ENCODE data around the gene P2RX3.

P2RX3 gene

DNA sequence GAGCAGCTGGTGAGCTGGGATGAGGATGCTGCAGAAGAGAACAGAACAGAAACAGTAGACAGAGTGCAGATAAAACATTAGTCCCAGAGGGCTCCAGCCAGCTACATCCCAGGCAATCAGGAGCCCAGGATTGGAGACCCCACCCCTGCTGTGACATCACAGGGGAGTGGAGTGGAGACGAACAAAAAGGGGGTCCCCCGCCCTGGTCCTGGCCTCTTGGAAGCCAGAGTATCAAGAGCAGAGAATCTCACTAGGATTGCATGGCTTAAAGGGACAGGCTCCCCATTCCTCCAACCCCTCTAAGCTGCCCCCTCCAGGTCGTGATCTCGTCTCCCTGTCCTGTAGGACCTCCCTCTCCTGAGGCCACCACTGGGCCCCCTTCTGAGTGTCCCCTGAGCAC, at the start of gene P2RX3:
TSS of gene P2RX3 (plus strand) at position 211 of the 400 bp plus-strand sequence. CDS start 199 bp downstream, outside the sequence.
- no peak for DNase-seq (ENCODE audit: low read depth)

DNA sequence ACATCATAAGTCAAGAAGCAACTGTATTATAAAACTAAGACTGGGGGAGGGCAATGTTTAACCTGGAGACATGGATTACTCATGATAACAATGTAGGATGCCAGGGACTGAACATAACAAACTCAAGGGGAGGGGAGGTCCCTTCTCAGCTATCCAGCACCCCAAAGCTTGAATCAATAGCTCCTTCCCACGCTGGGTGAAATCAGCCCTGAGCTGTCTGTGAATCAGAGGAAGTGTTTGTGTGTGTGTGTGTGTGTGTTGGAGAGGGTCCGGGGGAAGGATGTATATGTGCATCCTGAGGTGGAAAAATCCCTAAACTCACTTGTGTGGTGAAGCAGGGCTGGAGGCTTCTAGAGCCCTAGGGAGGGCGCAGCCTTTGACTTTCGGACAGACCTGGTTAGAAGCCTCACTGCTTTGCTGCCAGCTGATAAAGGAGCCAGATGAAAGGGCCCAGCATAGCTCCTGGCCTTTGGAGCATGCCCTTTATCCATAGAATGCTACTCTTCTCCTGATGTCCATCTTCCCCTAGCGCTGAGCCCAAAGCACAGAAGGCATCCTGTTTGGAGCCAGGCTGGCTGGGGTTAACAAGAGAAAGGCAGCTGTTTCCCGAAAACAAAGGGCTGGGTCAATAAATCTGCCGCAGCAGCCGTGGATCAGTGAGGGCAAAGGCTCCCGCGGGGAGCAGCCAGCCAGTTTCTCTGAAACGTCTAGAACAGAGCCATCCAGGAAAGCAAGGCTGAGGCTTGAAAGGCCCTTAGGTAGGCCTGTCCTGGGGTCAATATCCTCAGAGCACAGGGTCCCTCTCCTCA, 49.2 kb upstream of the P2RX3 start:
- DNase-seq (ENCODE audit: low read depth) = peak; percentile 91

DNA sequence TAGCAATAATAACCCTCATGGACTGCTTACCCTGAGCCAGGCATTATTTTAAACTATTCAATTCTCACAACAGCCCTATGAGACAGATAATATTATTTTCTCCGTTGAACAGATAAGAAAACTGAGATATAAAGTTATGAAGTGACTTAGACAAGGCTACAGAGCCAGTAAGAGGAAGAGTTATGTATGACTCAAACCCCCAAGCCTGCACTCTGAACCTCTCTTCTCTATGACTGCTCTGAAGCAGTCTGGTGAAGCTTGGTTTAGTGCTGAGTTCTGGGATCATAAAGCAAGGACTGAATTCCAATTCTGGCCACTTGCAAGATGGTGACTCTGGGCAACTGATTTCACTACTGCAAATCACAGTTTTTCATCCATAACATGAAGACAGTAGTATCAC, 47.9 kb upstream of the P2RX3 start:
- peak; percentile 88 for DNase-seq (ENCODE audit: low read depth)

DNA sequence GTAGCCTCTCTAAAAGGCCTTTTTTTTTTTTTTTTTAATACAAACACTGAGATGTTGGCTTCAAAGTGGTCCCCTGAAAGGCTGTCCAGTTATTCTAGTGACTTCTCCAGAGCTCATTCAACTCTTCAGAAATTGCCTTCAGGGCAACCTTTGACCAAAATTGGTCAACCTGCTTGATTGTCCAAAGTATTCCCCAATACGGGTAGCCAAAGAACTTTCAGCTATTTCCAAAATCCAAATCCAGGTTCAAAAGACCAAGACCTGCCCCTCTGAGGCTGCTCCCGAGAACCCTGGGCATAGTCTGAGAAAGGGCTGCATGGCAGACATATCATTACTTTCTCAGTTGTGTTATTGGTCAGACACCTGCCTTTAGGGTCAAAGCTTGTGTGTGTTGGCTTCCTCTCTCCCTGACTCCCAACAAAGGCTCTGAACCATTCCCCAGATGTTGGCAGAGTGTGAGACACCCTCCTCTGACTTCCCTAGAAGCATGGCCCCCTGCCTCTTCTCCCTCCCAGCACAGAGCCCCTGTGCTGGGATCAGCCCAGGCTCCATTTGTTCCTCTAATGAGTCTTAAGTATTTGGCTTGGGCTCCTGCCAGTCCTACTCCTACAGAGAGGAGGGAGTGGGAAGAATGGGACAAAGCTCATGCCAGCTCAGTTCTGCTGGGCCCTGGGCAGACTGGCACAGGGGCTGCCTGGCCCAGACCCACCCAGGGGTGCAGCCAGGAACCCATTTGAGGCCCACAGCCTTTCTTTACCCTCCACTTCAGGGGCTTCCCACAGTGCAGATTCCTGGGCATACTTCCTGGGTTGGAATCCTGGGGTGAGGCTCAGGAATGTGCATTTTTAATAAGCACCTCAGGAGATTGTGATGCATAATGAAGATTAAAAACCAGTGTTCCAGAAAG, 43.7 kb upstream of the P2RX3 start:
- DNase-seq (ENCODE audit: low read depth) = no peak

DNA sequence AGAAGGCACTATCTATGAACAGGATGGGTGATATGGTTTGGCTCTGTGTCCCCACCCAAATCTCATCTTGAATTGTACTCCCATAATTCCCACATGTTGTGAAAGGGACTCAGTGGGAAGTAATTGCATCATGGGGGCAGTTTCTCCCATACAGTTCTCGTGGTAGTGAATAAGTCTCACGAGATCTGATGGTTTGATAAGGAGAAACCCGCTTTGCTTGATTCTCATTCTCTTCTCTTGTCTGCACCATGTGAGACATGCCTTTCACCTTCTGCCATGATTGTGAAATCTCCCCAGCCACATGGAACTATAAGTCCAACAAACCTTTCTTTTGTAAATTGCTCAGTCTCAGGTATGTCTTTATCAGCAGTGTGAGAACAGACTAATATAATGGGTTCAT, 41.9 kb upstream of the P2RX3 start:
- DNase-seq (ENCODE audit: low read depth) = peak; percentile 53

DNA sequence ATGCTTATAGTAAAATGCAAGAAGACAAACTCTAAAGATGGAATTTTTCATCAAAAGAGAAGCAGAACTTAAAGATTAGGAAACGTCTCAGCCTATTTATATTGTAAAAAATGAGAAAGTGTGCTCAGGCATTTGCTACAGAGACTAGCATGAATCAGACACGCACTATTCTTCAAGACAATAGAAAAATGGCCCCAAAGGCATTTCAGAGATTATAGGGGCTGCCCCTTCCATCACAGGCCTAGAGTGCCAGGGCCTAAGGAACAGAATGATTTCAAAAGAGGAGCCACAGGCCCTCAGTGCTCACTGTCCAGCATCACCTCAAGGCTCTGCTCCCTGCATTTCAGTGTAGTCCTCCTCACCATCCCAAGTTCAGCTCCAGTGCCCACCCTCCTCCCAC, 40.9 kb upstream of the P2RX3 start:
- DNase-seq (ENCODE audit: low read depth) = no peak

DNA sequence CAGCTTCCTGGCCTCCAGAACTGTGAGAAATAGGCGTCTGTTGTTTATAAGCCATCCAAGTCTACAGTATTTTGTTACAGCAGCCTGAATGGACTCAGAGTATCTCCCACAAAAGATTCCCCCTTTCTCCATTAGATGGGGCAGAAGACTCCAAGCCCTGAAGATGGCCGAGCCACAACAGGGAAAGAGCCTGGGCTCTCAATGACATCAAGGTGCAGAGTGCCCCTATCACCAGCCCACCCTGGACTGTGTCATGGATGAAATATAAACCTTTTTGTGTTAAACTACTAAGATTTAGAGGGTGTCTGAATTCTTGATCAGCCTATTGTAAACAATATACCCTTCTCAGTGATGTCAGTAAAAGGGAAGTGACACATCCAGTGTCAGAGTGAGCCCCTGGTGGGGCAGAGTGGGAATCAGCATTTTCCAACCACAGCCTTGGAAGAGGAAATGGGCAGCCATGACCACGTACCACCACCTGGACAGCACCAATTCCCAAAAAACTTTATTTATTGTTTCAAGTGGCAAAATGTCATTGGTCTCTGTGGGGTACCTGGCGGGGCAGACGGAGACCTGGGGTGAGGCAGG, 38.9 kb upstream of the P2RX3 start:
- no peak for DNase-seq (ENCODE audit: low read depth)

DNA sequence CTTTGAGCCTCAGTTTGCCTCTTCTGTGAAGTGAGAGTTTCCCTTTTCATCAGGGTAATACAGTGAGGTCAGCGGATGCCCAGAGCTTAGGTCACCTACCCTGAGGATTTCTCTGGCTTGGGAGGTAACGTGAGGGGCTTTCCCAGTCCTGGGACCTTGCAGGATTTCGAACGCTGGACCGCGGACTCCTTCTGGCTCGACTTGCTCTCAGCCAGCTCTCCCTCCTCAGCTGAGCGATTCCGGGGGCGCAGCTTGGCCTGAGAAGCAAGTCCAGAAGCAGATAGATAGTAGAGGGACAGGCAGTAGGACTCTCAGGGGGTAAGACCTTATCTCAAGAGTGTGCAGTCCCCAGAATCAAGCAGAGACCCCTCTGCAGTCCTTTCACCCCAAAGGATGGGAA, 37.4 kb upstream of the P2RX3 start:
- no peak for DNase-seq (ENCODE audit: low read depth)

DNA sequence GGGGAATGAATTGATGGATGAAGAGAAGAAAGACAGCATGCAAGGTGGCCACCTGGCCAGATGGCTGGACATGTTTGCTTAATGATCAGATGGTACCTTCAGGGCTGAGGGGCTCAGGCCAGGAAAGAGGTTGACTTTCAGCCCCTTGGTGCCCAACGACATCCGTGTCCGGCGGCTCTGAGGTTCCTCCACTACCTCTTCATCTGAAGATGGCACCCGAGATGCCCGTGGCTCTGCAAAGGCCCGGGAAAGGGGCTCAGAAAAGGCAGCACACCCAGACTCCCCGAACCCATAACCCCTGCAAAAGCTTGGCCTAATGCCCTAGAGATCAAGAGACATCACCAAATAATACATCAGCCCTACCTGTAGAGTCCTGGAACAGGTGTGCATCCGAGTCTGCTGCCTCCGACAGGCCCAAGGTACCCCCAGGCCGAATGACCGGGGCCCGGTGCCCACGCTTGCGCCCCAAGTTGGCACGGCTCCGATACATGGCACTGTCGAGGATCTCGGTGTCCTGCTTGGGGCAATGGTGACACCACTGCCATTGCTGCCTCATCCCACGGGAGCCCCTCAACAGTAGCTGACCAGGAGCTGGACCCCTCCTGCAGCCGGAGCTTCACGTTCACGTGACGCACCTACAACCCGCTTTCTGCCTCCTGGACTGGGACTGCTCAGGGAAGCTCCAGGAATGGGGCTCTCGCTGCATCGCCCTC, 36.3 kb upstream of the P2RX3 start:
- no peak for DNase-seq (ENCODE audit: low read depth)

DNA sequence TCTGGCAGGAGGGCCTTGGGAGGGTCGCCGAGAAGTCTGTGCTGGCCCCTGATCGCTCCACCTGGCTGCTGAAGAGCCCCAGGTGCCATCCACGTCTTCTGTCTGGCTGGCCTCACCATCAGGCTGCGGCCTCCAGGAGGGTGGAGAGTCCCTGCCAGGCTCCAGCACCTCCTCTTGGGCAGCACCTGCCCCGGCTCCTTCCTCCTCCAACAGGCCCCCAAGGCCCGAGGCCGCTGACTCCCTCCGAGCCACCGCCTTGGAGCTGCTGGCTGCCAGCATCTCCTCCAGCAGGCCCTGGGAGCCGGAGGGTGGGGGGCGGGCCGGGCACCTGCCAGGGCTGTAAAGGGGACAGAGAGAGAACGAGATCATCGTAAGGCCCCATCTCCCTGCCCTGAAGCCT, 35.7 kb upstream of the P2RX3 start:
- DNase-seq (ENCODE audit: low read depth) = no peak

DNA sequence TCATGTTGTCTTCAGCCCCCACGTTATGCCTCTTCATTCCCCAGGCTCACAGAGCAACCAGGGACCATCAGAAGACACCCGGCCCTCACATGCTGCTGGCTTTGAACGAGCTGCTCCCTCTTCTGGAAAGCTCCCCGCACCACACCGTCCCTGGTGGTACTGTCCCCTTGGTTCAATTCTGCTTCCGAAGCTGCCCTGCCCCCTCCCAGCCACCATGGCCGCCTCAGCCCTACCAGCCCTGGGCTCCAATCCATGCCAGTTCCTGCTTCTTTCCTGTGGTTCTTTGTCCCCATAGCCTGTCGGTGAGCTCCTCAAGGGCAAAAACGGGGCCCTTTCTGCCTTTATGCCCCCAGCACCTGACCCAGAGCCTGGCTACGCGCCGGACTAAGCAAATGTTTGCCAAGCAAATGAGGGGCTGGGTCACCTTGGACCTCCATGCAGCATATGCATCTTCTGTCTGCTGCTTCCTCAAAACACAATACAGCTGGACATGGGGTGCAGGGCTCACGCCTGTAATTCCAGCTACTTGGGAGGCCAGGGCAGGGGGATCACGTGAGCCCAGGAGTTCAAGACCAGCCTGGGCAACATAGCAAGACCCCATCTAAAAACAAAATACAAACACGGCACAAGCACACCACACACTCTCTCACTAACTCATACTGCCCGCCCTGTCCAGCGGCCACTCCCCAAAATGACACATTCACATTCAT, 34.7 kb upstream of the P2RX3 start:
- no peak for DNase-seq (ENCODE audit: low read depth)

DNA sequence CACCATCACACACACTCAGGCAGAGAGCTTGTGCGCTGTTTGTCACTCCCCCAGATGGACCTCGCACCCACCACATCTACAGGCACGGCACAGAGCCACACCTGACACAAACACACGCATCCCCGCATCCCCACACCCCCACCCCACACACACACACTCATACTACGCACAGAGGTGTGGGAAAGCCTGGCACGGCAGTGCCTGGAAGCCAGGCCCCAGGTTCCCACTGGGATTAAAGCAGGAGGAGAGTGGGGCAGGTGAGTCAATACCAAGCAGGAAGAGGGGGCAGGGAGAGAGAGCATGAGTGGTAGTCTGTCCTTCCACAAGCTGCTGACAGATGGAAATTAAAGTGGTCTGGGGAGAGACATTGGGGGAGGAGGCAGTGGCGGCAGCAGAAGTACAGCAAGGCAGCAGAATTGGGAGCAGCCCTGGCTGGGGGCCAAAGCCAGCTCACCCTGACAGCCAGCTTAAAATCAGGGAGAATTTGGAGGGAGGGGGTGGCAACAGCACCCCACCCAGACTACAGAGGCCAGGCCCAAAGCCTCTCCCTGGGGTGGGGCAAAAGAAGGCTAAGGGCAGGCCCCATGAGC, 34.1 kb upstream of the P2RX3 start:
- no peak for DNase-seq (ENCODE audit: low read depth)

DNA sequence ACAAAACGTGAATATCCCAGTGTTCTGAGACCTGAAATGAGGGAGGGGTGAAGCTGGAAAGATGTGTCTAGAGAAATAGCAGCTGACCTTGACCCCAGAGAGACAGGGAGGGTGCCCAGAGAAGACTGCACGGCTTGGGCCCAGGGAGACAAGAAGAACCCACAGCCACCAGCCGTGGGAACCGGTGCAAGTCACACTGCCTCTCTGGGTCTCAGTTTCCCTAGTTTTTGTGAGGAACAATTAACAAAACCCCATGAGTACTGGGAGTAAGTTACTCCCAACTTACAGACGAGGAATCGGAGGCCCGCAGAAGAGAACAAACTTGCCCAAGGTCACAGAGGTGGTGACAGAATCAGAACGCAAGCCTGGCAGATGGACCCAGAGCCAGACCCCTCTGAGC, 32.6 kb upstream of the P2RX3 start:
- DNase-seq (ENCODE audit: low read depth) = no peak

DNA sequence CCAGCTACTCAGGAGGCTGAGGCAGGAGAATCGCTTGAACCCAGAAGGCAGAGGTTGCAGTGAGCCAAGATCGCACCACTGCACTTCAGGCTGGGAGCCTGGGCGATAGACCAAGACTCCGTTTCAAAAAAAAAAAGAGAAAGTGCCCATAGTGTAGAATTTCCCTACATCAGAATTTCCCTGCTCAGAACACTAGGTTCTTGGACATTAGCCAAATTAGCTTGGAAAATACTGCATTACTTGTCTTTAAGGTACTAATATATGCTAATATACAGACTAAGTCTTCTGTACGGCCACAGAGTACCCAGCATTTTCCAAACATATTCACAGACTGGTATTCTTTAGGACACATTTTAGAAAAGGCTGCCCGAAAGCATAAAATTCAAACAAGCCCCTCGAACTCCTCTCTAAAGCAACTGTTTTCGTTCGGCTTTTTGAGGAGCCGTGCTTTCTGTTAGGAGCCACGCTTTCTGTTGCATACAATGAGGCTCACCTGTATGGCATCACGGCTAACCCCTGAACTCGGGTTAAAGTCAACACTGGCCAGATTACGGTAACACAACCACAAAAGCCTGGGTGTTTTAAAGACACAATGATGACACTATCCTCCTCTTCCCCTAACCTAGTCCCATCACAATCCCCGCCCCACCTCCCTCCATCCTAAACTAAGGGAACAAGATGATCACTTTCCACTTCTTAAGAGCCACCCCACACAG, 31.8 kb upstream of the P2RX3 start:
- peak; percentile 59 for DNase-seq (ENCODE audit: low read depth)

DNA sequence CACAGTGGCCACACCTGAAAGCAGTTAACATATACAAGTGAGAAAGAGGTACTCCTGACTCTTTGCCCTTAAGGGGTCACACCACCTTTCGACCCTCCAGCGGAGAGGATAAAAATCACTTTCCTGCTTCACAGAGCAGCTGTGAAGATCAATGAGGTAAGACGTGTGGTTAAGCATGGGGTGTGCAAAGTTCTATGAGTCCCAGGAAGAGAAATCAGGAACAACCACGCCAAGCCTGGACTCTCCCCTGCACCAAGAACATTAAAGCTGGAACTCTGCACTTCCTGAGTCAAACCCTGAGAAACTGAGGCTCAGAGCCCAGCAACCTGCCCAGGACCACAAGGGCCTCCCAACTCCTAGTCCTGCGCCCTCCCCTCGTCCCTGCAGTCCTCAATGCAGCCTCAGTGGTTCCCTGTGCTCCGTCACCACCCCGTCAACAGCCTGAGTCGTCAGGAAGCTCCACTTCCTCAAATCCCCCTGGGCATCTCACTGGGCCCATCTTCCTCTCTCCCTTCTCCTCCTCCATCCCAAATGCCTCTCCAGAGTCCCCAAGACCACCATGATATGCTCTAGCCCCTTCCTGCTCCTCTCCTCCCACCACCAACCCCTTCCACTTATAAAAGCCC, 31.1 kb upstream of the P2RX3 start:
- no peak for DNase-seq (ENCODE audit: low read depth)

DNA sequence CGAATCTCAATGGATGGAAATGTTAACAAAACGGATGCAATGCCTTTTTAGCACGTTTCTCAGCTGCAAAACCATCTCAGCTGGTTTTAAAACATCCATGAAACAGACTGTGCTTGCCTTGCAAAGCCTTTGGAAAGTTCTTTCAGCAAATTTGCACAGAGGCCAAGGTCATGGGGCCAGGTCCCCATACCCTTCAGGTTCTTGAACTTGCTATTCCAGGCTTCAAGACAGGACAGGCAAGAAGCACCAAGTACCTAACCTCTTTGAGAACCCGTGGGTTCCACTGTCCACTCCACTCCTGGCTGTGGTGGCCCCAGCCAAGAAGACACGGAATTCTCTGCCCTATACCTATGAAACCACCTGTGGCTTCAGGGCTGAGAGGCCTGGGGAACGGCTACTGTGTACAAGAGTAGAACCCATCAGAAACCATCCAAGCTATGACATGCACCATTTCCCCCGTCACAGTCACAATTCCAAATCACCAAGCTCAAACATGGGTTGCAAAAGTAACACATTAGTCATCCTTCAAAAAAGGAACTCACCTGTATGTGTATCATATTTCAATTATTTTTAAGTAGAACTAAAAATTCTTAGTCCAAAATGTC, 30.4 kb upstream of the P2RX3 start:
- DNase-seq (ENCODE audit: low read depth) = no peak

DNA sequence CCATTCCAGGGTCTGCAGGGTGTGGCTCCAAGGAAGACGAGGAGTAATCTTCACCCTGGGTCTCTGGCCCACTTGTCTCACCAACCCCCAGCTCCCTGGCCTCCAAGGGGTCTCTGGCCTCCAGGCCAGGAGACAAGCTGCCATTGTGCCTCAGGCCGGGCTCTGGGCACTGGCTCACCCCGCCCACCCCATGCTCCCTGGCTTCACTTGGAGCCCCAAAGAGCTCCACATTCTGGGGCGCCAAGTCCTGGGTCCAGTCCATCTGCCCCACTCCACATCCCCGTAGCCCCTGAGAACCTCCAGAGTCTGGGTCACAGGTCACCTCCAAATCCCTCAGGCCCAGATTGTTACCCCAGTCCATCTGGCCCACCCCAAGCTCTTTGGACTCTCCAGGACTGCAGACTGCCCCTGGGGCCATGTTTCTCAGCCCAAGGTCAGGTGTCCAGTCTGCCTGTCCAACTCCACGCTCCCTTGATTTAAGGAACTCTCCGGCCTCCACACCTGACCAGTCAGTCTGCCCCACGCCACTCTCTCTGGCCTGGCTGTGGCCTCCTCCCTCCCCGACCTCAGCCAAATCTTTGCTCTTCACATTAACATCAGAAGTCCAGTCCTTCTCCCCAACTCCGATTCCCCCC, 29.6 kb upstream of the P2RX3 start:
- no peak for DNase-seq (ENCODE audit: low read depth)

DNA sequence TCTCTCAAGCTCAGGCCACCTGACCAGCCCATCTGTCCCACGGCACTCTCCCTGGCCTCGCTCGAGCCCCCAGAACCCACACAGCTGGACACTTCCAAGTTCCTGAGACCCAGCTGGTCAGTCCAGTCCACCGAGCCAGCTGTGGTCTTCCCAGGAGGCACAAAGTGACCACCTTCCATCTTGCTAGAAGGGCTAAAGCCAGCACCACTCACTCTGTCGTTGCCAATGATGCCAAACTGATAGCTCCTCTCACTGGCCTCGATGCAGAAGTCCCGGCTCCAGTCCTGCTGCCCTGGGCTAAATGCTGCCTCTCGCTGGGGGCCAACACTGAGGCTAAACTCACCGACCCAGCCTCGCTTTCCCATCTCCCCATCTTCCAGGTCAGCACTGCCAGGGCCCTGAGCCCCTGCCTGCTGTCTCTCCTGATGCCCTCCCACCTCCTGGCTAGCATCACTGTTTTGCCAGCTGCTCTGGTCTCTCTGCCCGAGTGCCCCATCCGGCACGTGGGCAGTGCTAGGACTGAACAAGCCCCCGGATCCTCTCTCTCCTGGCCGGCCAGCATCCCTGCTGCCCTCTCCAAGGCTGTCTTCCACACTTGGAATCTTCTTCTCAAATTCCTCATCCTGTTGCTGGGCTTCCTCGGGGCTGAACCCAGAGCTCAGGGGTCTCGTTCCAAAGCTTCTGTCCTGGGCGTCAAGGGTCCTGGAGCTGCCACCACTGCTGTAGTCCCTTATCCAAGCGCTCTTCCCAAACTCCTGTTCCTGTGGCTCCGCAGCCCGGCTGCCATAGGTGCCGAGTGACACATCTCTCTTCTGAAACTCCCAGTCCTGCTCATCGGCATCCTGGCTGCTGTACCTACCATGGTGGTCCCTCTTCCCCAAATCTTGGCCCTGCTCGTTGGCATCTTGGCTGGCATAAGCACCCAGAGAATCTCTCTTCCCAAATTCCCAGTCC, 28.8 kb upstream of the P2RX3 start:
- DNase-seq (ENCODE audit: low read depth) = no peak

Measured in iris pigment epithelial cell (primary cell).